Ascending aorta (tissue), 2 donors: ENCODE results near the gene CEP55. TPM values are rescaled to one million over a fixed set of nuclear protein-coding genes. Genes with fewer than 3 reads are reported as not detected.
"Not testable (repeated sequence)": the region's sequence is repeated elsewhere in the genome, so short reads cannot be mapped to it uniquely, and the experiment has no call there.

Source experiments
- DNase-seq, 2 donors: peaks; one replicate each; pipeline ENCODE4 v3.0.0-alpha.2; 2019; ENCODE audit warnings: low spot score in 2 of 2
- H3K27ac ChIP-seq, 2 donors: fragments of 200-600 bp; sonication (generic); one replicate each; pipeline ENCODE4 v1.5.1; 2016 to 2017; ENCODE audit warnings: mild to moderate bottlenecking in 1 of 2
- H3K27me3 ChIP-seq: fragments of 200-600 bp; sonication (generic); one replicate; pipeline ENCODE4 v1.5.1; 2017
- H3K36me3 ChIP-seq, 2 donors: fragments of 200-600 bp; sonication (generic); one replicate each; pipeline ENCODE4 v1.5.1; 2016
- H3K4me1 ChIP-seq, 2 donors: fragments of 200-600 bp; sonication (generic); one replicate each; pipeline ENCODE4 v1.5.1; 2016 to 2017; ENCODE audit warnings: mild to moderate bottlenecking in 1 of 2
- H3K4me3 ChIP-seq, 2 donors: fragments of 200-600 bp; sonication (generic); one replicate each; pipeline ENCODE4 v1.5.1; 2016 to 2017; ENCODE audit warnings: mild to moderate bottlenecking in 1 of 2
- H3K9me3 ChIP-seq, 2 donors: fragments of 200-600 bp; sonication (generic); one replicate each; pipeline ENCODE4 v1.5.1; 2016
- intact Hi-C: fragments of 100-400 bp; cut with DNase I; formaldehyde crosslinking; loops from one replicate; pipeline ENCODE4 v1.15.1; 2023
- total RNA-seq: library from RNA; depleted of rRNA; stranded (reverse); fragments of >200 nt; gene quantifications from one replicate; pipeline ENCODE4 v1.1.0, GENCODE V29; 2016
- TF ChIP-seq, protein P1 (sequence below), 3 experiments: fragments of 200-600 bp in 2 of 3; fragments of 450-650 bp in 1 of 3; sonication (generic) in 2 of 3; IDR thresholded peaks; one replicate each; pipeline ENCODE4 v1.5.1; 2016 to 2019; ENCODE audit warnings: antibody characterized with exemption in 3 of 3, mild to moderate bottlenecking in 1 of 3, moderate library complexity in 1 of 3

CEP55 gene
- total RNA-seq, 1 donor from 2014 or later, result not detected

DNA sequence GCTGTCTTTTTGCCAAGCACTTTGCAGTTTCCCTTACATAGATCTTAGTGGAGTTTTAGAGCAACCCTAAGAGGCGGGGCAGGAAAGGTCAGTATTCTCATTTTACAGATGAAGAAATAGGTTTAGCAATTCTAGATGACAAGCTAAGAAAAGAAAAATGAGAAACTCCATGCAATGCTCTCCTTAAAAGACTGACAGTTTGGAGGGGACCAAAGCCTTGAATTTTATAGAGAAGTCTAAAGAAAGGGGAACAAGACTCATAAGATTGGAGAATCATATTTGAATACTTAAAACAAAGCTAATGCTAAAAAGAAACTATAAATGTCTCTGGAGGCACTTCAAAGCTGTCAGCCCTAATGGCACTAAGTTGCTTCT lies 19.6 kb downstream of the CEP55 start:
- Histone ChIP-seq H3K36me3 (no peaks in the 10 kb centered on the region), H3K4me3 (no peak overlapping the region), H3K27me3 (no peaks in the 10 kb centered on the region), H3K27ac (peak overlapping the region; percentile 85 to 88), H3K9me3 (no peaks in the 10 kb centered on the region), H3K4me1 (peaks cover 7 to 21% of the 10 kb centered on the region in 2 donors)
- DNase-seq, result no peak
- TF ChIP-seq, protein P1, sequence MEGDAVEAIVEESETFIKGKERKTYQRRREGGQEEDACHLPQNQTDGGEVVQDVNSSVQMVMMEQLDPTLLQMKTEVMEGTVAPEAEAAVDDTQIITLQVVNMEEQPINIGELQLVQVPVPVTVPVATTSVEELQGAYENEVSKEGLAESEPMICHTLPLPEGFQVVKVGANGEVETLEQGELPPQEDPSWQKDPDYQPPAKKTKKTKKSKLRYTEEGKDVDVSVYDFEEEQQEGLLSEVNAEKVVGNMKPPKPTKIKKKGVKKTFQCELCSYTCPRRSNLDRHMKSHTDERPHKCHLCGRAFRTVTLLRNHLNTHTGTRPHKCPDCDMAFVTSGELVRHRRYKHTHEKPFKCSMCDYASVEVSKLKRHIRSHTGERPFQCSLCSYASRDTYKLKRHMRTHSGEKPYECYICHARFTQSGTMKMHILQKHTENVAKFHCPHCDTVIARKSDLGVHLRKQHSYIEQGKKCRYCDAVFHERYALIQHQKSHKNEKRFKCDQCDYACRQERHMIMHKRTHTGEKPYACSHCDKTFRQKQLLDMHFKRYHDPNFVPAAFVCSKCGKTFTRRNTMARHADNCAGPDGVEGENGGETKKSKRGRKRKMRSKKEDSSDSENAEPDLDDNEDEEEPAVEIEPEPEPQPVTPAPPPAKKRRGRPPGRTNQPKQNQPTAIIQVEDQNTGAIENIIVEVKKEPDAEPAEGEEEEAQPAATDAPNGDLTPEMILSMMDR (IDR thresholded peaks at IDR 0.05), result no peak
- intact Hi-C loops, result loop anchor here (10.0 kb wide), 1 partner anchor 941 kb away; the partner anchor contains the start of gene IDE

DNA sequence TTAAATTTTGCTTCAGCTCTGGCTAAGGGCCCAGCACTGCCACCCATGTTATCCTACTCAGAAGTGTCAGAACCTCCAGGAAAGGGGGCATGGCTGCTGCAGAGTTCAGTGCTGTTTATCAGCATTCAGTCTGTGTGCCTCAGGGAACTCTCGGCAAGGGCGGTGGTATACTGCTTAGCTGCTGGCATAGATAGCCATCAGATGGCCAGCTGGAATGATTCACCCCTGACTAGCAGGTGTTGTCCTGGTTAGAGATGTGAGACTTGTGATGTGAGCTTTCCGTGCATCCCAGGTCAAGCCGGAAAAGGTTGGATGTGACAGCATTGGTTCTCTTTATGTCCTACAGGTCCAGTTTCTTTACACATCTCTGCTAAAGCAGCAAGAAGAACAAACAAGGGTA lies 22.1 kb downstream of the CEP55 start:
- H3K36me3 ChIP-seq, result no peaks in the 10 kb centered on the region
- intact Hi-C loops, result loop anchor here (10.0 kb wide), 1 partner anchor 944 kb away; the partner anchor contains the start of gene IDE

DNA sequence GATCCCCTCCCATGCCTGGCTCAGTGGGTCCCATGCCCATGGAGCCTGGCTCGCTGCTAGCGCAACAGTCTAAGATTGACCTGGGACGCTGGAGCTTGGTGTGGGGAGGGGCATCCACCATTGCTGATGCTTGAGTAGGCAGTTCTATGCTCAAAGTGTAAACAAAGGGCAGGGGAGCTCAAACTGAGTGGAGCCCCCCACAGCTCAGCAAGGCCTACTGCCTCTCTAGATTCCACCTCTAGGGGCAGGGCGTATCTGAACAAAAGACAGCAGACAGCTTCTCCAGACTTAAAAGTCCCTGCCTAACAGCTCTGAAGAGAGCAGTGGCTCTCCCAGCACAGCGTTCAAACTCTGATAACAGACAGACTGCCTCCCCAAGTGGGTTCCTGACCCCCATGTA lies 38.9 kb downstream of the CEP55 start:
- no peaks in the 10 kb centered on the region for H3K4me1 ChIP-seq

More for the DNA sequence above, 22.1 kb downstream of the CEP55 start:
- H3K27me3 ChIP-seq, result no peaks in the 10 kb centered on the region
- H3K27ac ChIP-seq, result no peak overlapping the region
- H3K4me3 ChIP-seq, result no peak overlapping the region
- H3K4me1 ChIP-seq, result peaks cover 7 to 18% of the 10 kb centered on the region in 2 donors
- H3K9me3 ChIP-seq, result peaks cover 0 to 5% of the 10 kb centered on the region in 2 donors
- DNase-seq, result no peak
- TF ChIP-seq, protein P1 (IDR thresholded peaks at IDR 0.05), result no peak

DNA sequence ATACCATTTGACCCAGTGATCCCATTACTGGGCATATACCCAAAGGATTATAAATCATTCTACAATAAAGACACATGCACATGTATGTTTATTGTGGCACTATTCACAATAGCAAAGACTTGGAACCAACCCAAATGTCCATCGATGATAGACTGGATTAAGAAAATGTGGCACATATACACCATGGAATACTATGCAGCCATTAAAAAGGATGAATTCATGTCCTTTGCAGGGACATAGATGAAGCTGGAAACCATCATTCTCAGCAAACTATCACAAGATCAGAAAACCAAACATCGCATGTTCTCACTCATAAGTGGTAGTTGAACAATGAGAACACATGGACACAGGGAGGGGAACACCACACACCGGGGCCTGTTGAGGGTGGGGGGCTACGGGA lies 44.5 kb downstream of the CEP55 start:
- H3K4me1 ChIP-seq, H3K9me3 ChIP-seq, H3K27ac ChIP-seq, DNase-seq, H3K27me3 ChIP-seq, H3K36me3 ChIP-seq, H3K4me3 ChIP-seq: not testable (repeated sequence)
- intact Hi-C loops, result loop anchor here (10.0 kb wide), 1 partner anchor 274 kb away; no protein-coding TSS in a partner anchor

More for the DNA sequence above, 38.9 kb downstream of the CEP55 start:
- Histone ChIP-seq H3K27ac (no peak overlapping the region), H3K9me3 (no peaks in the 10 kb centered on the region), H3K36me3 (no peaks in the 10 kb centered on the region), H3K27me3 (no peaks in the 10 kb centered on the region), H3K4me3 (no peak overlapping the region)
- DNase-seq, result no peak
- TF ChIP-seq, protein P1 (IDR thresholded peaks at IDR 0.05), result no peak
- intact Hi-C loops, result no loop called here

DNA sequence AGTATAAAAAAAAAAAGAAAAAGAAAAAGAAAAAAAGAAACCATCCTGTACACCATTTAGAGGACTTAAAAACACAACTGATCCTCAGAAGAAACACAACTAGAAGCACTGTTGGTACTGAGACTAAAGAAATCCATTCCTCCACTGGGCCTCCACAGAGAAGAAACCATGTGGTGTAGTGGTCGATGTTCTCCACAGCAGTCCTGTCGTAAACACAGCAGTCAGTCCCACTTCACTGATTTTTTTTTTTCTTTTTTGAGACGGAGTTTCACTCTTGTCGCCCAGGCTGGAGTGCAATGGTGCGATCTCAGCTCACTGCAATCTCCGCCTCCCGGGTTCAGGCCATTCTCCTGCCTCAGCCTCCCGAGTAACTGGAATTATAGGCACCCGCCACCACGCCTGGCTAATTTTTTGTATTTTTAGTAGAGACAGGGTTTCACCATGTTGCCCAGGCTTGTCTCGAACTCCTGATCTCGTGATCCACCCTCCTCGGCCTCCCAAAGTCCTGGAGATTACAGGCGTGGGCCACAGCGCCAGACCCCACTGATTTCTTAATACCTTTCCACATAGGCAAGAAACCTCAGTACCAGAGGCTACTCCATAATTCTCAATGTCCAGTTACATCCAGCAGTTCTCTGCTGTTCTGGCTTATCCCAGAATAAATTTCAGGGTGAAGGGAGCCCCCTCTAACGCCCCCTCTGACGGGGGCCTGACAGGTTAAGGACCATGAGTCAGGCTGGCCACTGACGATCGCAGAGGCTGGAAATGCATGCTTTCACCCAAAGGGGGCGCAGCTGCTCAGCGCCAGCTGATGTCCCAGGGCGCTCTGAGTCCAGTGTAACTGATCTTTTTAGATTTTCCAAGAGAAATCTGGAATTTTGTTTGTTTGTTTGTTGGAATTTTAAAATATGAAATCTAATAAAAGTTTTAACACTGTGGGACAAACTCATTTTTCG lies 45.3 kb downstream of the CEP55 start:
- H3K9me3 ChIP-seq, result no peaks in the 10 kb centered on the region
- H3K36me3 ChIP-seq, result no peaks in the 10 kb centered on the region
- H3K4me3 ChIP-seq, result peak overlapping the region in 1 of 2 donors; percentile 30
- no peaks in the 10 kb centered on the region for H3K4me1 ChIP-seq
- TF ChIP-seq, protein P1 (IDR thresholded peaks at IDR 0.05), result peak; percentile 56 to 80 (median 78)
- no peak overlapping the region for H3K27ac ChIP-seq
- no peak for DNase-seq
- no peaks in the 10 kb centered on the region for H3K27me3 ChIP-seq
- intact Hi-C loops, result loop anchor here (10.0 kb wide), 1 partner anchor 273 kb away; no protein-coding TSS in a partner anchor

DNA sequence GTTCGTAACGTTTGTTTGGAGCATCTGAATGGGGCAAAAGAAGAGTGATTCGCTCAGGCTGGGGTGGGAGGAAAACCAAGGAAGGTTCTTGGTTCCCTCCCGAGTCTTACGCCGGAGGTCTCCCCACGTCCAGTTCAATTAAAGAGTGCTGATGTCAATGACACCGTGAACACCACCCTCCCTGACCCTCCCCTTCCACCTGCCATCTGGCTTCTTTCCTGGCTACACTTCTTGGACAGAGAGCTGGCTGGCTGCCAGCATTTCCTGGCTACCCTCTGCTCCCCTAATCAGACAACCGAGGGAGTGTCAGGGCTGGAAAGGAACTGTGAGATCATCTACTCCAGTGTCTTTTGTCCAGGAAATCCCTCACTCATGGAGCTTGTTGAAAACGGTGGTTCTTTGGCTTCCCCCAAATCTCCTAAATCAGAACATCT lies 46.0 kb downstream of the CEP55 start:
- TF ChIP-seq, protein P1 (IDR thresholded peaks at IDR 0.05), result no peak
- Histone ChIP-seq H3K27me3 (no peaks in the 10 kb centered on the region), H3K27ac (no peak overlapping the region), H3K9me3 (no peaks in the 10 kb centered on the region), H3K4me1 (no peaks in the 10 kb centered on the region), H3K4me3 (peak overlapping the region in 1 of 2 donors; percentile 30), H3K36me3 (no peaks in the 10 kb centered on the region)
- DNase-seq, result no peak
- intact Hi-C loops, result loop anchor here (10.0 kb wide), 1 partner anchor 272 kb away; no protein-coding TSS in a partner anchor

DNA sequence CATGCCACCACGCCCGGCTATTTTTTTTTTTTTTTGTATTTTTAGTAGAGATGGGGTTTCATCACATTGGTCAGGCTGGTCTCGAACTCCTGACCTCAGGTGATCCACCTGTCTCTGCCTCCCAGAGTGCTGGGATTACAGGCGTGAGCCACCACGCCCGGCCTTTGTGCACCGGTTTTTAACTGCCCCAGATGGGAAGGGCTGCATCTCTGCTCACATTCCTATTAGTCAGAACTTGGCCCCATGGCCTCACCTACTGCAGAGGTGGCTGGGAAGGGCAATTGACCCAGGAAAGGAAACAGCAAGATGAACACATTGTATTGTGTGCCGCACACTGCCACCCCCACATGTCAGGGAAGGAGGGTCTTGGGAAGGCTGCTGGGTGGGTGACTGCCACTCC lies 50.6 kb downstream of the CEP55 start:
- H3K4me3 ChIP-seq, H3K27me3 ChIP-seq, H3K9me3 ChIP-seq, H3K27ac ChIP-seq, DNase-seq, H3K4me1 ChIP-seq, H3K36me3 ChIP-seq: not testable (repeated sequence)
- intact Hi-C loops, result loop anchor here (10.0 kb wide), 1 partner anchor 268 kb away; no protein-coding TSS in a partner anchor
